T-helper 2 cell treated with Interferon-gamma antibody and Interleukin-4, amounts not matched to agents 100 ng/mL and 5 ng/mL, for 36 hours (primary cell): ENCODE results near the gene TNFRSF1B. TPM values are rescaled to one million over a fixed set of nuclear protein-coding genes. Genes with fewer than 3 reads are reported as not detected.

Experiments used
- intact Hi-C: fragments of 100-400 bp; cut with micrococcal nuclease; formaldehyde crosslinking; loops from one replicate; pipeline ENCODE4 v1.15.1; 2023
- total RNA-seq: library from RNA; stranded (reverse); gene quantifications from 2 replicates; pipeline ENCODE4 v1.2.3, GENCODE V29; 2022

Gene TNFRSF1B
- 164 and 170 TPM in 2 replicates for total RNA-seq

DNA sequence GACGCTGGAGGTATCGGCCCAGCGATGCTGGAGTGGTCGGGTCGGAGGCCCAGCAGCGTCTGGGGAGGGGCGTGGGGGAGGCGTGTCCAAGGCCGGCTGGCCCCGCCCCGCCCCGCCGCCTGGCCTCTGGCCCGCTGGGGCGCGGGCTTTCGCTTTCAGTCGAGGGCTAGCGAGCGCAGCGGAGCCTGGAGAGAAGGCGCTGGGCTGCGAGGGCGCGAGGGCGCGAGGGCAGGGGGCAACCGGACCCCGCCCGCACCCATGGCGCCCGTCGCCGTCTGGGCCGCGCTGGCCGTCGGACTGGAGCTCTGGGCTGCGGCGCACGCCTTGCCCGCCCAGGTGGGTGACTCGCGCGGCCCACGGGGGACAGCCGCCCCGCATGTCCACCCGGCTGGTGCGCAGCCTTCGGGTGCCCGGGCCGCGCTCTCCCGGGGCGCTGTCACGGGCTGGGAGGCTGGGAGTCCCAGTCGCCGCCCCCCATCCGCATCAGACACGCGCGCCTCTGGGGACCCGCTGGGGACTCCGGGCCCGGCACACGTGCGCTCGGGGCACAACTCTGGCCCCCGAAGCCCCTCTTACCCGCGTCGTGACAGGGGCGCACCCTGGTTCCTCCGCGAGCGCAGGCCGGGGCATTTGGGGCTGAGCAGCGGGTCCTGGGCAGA is at the start of gene TNFRSF1B:
TNFRSF1B (plus strand) TSS at position 158 of the 659 bp plus-strand sequence; CDS start at position 259, 101 bp downstream.
- intact Hi-C loops: loop anchor here (5.0 kb wide), 1 partner anchor 40 kb away; no protein-coding TSS in a partner anchor

DNA sequence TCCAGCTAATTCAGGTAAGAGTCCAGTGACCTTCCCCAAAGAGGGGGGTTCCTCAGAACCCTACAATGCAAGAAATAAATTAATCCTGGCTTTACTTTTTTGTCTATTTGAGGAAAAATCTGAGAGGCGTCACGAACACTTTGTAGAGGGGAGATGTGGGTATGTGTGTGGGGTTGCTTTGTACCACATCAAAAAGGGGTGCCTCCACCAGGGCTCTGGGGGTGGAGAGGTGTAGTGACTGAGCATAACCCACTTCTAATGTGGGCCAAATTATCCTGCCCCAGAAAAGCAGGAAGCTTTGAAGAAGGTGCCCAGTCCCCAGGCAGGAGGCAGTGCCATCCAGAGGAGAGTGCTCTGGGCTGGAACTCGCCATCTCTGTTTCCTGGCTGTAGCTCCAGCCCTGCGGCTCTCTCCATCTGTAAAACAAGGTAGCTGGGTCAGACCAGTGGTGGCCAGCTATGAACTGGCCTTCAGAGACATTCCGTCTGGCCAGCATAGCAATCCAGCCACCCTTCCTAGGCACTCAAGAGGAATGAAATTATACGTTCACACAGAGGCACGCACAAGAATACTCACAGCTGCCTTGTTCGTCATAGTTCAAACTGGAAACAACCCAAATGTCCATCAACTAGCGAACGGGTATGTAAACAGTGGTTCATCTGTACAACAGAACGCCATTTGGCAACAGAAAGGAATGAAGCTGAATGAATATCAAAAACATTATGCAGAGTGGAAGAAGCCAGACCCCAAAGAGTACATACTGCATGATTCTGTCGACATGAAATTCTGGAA is 45.4 kb upstream of the TNFRSF1B start:
- intact Hi-C loops: no loop called here

GRCh38 chr1:12123172-12123571 is 43.6 kb upstream of the TNFRSF1B start:
- intact Hi-C loops: no loop called here

DNA sequence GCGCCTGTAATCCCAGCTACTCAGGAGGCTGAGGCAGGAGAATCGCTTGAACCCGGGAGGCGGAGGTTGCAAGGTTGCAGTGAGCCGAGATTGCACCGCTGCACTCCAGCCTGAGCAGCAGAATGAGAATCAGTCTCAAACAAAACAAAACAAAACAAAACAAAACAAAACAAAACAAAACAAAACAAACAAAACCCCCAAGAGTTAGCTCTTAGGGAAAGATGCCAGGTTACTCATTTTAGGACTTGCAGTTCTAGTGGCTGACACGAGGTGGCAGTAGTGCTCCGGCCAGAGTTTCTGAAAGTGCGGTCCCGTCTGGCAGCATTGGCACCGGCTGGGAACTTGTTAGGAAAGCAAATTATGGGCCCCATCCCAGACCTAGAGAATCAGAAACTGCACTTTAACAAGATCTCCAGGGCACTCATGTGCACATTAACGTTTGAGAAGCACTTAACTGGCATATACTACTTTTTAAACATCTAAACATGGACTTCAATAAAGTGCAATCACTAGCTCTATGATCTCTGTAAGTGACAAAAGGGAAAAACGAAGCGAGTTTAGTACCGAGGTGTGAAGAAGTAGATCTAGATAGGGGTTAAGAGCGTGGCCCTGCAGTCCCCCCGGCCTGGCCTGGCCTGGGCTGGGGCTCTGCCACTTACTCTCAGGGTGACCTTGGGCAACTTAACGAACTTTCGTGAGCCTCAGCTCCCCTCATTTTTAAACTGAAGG is 41.9 kb upstream of the TNFRSF1B start:
- intact Hi-C loops: loop anchor here (1.0 to 2.0 kb wide), 2 partner anchors 54 to 84 kb away; no protein-coding TSS in a partner anchor

- intact Hi-C loops: loop anchor here (2.0 kb wide), 1 partner anchor 53 kb away; no protein-coding TSS in a partner anchor
Measured at GRCh38 chr1:12125422-12126355, 41.1 kb upstream of the TNFRSF1B start.

- intact Hi-C loops: no loop called here
Measured at GRCh38 chr1:12126781-12127180, 40.0 kb upstream of the TNFRSF1B start.

GRCh38 chr1:12127206-12127810 is 39.5 kb upstream of the TNFRSF1B start:
- intact Hi-C loops: no loop called here

DNA sequence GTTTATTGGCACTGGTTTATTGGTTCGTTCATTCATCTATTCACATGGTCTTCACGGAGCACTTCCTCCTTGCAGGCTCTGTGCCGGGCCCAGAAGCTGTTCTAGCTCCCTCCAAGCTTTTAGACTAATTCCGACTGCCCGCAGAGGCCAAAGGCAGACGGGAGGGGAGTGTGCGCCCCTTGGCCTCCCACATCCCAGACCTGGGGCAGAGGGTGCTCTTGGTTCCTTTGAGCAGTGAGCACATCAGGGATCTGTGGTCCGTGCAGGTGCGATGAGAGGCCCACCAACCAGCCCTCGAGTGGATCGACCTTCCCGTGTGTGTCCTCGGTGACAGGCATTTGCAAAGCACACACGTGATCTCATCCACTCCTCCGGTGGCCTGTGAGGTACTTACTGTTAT is 38.7 kb upstream of the TNFRSF1B start:
- intact Hi-C loops: no loop called here

- intact Hi-C loops: no loop called here
Measured at GRCh38 chr1:12129624-12130023, 37.2 kb upstream of the TNFRSF1B start.

- intact Hi-C loops: no loop called here
Measured at GRCh38 chr1:12130466-12131130, 36.2 kb upstream of the TNFRSF1B start.

- intact Hi-C loops: no loop called here
Measured at GRCh38 chr1:12132078-12132477, 34.7 kb upstream of the TNFRSF1B start.

- intact Hi-C loops: no loop called here
Measured at GRCh38 chr1:12134716-12135115, 32.1 kb upstream of the TNFRSF1B start.

- intact Hi-C loops: no loop called here
Measured at GRCh38 chr1:12135612-12136011, 31.2 kb upstream of the TNFRSF1B start.

DNA sequence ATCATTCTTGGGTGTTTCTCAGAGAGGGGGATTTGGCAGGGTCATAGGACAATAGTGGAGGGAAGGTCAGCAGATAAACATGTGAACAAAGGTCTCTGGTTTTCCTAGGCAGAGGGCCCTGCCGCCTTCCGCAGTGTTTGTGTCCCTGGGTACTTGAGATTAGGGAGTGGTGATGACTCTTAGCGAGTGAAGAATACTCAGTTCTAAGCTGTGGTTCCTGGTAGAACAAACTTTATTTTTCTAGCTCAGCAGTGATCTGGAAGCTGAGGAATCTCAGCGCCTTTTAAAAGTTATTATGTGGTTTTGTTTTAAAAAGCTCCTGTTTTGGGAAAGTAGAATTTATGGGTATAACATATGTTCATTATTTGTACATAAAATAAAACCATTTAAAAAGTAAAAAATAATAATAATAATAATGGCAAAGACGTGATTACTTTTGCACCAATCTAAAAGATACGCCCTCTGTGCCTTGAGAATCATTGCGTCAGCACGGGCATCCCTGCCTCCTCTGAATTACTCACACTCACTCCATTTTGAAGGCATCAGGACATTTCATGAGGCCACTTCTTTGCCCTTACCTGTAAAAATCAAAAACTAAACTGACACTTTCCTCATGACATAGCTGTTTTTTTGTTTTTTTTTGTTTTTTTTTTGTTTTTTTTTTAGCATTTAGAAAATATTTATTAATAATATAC is 29.7 kb upstream of the TNFRSF1B start:
- intact Hi-C loops: no loop called here

DNA sequence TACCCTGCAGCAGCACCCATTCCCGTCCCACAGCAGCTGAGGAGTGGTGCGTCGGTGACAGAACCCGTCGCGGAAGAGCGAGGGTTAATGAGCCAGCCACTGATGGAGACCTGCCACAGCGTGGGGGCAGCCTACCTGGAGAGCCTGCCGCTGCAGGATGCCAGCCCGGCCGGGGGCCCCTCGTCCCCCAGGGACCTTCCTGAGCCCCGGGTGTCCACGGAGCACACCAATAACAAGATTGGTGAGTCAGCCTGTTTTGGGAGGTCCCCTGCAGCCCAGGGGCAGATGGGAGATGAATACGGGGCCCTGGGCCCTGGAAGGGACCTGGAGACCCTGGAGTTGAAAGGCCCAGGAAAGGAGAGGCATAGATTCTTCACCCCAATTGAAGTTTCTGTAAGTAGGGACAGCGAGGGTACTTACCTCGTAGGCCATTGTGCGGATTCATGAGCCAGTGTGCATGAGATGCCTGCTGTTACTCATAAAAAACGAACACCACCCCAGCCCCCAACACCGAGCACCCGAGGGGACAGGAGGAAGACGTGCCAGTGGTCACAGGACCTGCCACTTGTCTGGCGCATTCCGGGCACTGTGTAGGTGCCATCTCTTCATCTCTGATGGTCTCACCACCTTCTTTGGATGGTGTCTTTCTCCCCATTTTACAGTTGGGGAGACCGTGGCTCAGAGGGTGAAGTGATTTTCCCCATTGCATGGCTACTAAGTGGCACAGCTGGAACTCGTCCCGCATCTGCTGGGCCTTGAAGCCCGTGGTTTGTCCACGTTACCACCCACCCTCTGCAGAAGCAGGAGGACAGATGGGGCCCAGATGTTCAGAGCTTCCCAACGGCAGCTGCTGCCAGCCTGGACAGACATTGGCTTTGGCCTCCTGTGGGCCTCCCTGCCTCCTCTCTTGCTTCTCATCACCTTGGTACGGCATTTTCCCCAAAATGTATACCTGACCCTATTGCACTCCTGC is 28.3 kb upstream of the TNFRSF1B start:
- intact Hi-C loops: no loop called here

DNA sequence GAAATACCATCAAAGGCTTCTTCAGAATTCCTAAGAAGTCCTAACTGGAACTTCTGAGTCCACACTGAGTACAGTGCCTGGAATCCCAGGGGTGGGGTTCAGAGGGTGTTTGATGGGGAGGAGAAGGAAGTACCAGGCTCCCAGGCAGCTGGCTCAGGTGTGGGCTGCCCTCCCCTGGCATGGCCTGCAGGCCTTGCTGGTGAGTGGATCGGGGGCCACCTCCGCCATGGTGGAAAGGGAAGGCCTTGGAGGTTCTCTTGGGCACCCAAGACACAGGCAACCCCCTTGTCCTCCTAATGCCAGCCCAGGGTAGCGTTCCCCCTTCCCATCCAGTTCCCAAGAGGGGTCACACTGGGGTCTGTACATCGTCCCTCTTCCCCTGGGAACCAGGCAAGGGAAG is 26.8 kb upstream of the TNFRSF1B start:
- intact Hi-C loops: no loop called here

DNA sequence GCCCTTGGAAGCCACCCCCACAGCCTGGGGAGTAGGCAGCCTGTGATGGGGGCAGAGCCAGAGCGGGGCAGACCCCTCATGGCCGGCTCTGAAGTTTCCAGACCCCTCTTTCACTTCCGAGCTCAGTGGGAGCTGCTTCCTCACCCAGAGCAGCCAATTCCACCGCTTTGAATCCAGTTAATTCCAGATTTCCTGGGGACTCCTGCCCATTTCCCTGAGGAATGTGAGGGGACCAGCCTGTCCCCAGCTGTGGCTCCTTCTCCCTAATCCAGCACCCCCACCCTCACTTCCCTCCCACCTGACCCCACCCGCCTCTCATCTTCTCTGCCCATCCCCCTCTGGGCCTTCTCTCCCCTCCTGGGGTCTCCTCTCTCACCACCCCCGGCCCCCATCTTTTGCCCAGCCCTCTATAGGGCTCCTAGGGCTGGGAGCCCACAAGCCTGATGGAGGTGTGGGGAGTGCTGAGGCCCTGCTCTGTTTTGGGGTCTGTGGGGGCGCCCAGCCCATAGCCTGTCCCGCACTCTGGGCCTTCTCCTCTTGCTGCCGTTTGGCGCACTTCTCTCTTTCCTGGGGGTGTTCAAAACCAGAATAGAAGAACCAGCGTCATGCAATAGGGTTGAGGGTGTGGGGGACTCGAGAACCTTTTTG is 26.2 kb upstream of the TNFRSF1B start:
- intact Hi-C loops: no loop called here
